A673 (cell line): ENCODE results near the gene MAPK8. TPM values are rescaled to one million over a fixed set of nuclear protein-coding genes. Genes with fewer than 3 reads are reported as not detected.

Experiments
- BruUV-seq: library from RNA; stranded (reverse); fragments of 400-500 nt; replicated peaks from 2 replicates; lab custom pipeline; 2021; lab: Mats Ljungman, UMichigan
- CTCF ChIA-PET: fragments of 300-600 bp; sonication (Branson Sonifier 250); formaldehyde crosslinking; loops from one replicate; lab custom pipeline; 2022; ENCODE audit warnings: antibody characterized with exemption; lab: Charles Lee
- POLR2A ChIA-PET: fragments of 300-600 bp; sonication (Branson Sonifier 250); formaldehyde crosslinking; loops from one replicate; lab custom pipeline; 2022; ENCODE audit warnings: antibody characterized with exemption; ENCODE audit not compliant: low non-redundant PET; lab: Charles Lee
- DNase-seq: peaks from one replicate; pipeline ENCODE4 v3.0.0-alpha.2; 2015; ENCODE audit warnings: low spot score
- H3K27ac ChIP-seq: fragments of 200-600 bp; sonication (generic); 2 replicates; pipeline ENCODE4 v1.5.1; 2016; ENCODE audit warnings: mixed run types, low read depth, mild to moderate bottlenecking, mixed read lengths, antibody characterized with exemption, low read length; ENCODE audit not compliant: poor library complexity, severe bottlenecking
- H3K27me3 ChIP-seq: fragments of 200-600 bp; sonication (generic); replicated peaks from 2 replicates; pipeline ENCODE4 v1.6.1; 2017; ENCODE audit warnings: mixed run types, low read depth, mild to moderate bottlenecking, mixed read lengths, antibody characterized with exemption, low read length; ENCODE audit not compliant: insufficient read depth, poor library complexity
- H3K36me3 ChIP-seq: fragments of 200-600 bp; sonication (generic); 2 replicates; pipeline ENCODE4 v1.6.1; 2016; ENCODE audit warnings: mixed run types, mild to moderate bottlenecking, mixed read lengths, antibody characterized with exemption, low read length; ENCODE audit not compliant: insufficient read depth, poor library complexity, severe bottlenecking
- H3K4me1 ChIP-seq: fragments of 200-600 bp; sonication (generic); 2 replicates; pipeline ENCODE4 v1.6.1; 2017; ENCODE audit warnings: mixed run types, mild to moderate bottlenecking, mixed read lengths, antibody characterized with exemption, low read length; ENCODE audit not compliant: insufficient read depth, poor library complexity, severe bottlenecking
- H3K4me3 ChIP-seq: fragments of 200-600 bp; sonication (generic); 2 replicates; pipeline ENCODE4 v1.5.1; 2016; ENCODE audit warnings: low read depth, mixed run types, mild to moderate bottlenecking, mixed read lengths, low read length; ENCODE audit not compliant: poor library complexity, severe bottlenecking
- H3K9me3 ChIP-seq: fragments of 200-600 bp; sonication (generic); 2 replicates; pipeline ENCODE4 v1.6.1; 2016; ENCODE audit warnings: mixed run types, low read depth, mild to moderate bottlenecking, mixed read lengths, antibody characterized with exemption, low read length; ENCODE audit not compliant: poor library complexity, severe bottlenecking
- CTCF ChIP-seq: fragments of 300-800, 200-600 bp; sonication (generic); conservative IDR thresholded peaks from 2 replicates; pipeline ENCODE4 v1.5.1; 2017; ENCODE audit warnings: low read depth, mild to moderate bottlenecking, antibody characterized with exemption, low read length, moderate library complexity, mixed read lengths
- EZH2 ChIP-seq: fragments of 200-600 bp; sonication (generic); IDR thresholded peaks from 2 replicates; pipeline ENCODE4 v1.6.1; 2017; ENCODE audit warnings: borderline replicate concordance, low read depth, mild to moderate bottlenecking, mixed read lengths, antibody characterized with exemption, low read length; ENCODE audit not compliant: poor library complexity, severe bottlenecking
- intact Hi-C: fragments of 100-400 bp; cut with micrococcal nuclease; formaldehyde crosslinking; loops from one replicate; pipeline ENCODE4 v1.10.0; 2022; ENCODE audit not compliant: unreplicated experiment
- total RNA-seq: library from RNA; stranded (reverse); gene quantifications from 2 replicates; pipeline ENCODE4 v1.2.3, GENCODE V29; 2021

Gene MAPK8
- total RNA-seq, 1 experiment from 2014 or later = 52.0 TPM

- H3K27me3 ChIP-seq = no peaks in the 10 kb centered on the region
- intact Hi-C loops = loop anchor here (2.0 kb wide), 2 partner anchors 61 to 207 kb away; no protein-coding TSS in a partner anchor
- no peaks in the 10 kb centered on the region for H3K9me3 ChIP-seq
- no peak overlapping the region for H3K27ac ChIP-seq
- H3K4me1 ChIP-seq = peaks cover 18% of the 10 kb centered on the region
- no peak for TF ChIP-seq EZH2
- TF ChIP-seq CTCF = no peak
- ChIA-PET CTCF (no interaction called here), POLR2A (no interaction called here)
- no TSS peak for BruUV-seq
- no peak overlapping the region for H3K4me3 ChIP-seq
- H3K36me3 ChIP-seq = no peaks in the 10 kb centered on the region
- no peak for DNase-seq
Observed at GRCh38 chr10:48445932-48446331, 139.5 kb downstream of the MAPK8 start.

- H3K9me3 ChIP-seq = no peaks in the 10 kb centered on the region
- peaks cover 18% of the 10 kb centered on the region for H3K4me1 ChIP-seq
- ChIA-PET POLR2A (no interaction called here), CTCF (no interaction called here)
- no peak overlapping the region for H3K27ac ChIP-seq
- H3K4me3 ChIP-seq = no peak overlapping the region
- no TSS peak for BruUV-seq
- no peak for TF ChIP-seq EZH2
- no peak for TF ChIP-seq CTCF
- intact Hi-C loops = no loop called here
- no peaks in the 10 kb centered on the region for H3K27me3 ChIP-seq
- no peaks in the 10 kb centered on the region for H3K36me3 ChIP-seq
- DNase-seq = no peak
Observed at GRCh38 chr10:48446785-48447184, 140.3 kb downstream of the MAPK8 start.

DNA sequence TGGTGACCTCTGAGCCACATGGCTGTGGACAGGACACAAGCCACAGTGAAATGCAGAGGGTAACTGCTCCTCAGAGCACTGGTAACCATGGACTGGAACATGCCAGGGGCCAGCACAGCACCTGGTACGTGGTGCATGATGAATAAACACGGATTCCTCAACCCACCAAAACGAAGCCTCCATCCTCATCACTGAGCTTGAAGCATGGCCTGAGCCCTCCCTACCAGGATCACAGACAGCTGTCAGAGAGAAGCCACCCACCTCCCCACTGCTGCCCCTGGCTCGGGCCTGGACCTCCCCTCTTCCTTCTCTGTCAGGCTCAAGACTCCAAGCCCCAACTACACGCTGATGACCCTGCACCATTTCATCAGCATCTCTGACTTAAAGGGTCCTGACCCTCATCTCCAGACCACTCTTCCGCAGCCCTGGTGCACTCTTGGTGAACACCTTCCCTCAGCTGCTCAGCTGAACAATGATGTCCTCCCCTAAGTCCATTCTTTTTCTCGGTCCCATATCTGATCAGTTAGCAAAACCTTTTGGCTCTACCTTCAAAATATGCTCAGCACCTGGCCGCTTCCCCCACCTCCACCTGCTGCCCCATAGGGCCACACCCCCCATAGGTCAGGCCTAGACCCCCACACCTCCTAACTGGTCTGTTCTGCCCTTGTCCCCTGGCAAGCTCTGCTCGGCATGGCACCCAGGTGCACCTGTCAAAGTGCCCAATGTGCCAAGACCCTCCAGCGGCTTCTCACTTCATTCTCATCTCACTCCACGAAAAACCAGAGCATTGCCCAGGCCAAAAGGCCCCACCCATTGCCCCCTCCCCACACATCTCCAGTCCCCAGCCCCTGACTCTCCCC lies 141.1 kb downstream of the MAPK8 start:
- intact Hi-C loops = no loop called here
- CTCF ChIA-PET = no interaction called here

More for the DNA sequence above, 141.1 kb downstream of the MAPK8 start:
- no peaks in the 10 kb centered on the region for H3K27me3 ChIP-seq
- no peak overlapping the region for H3K27ac ChIP-seq
- DNase-seq = no peak
- peaks cover 18% of the 10 kb centered on the region for H3K4me1 ChIP-seq
- no peaks in the 10 kb centered on the region for H3K9me3 ChIP-seq
- BruUV-seq = no TSS peak
- H3K4me3 ChIP-seq = no peak overlapping the region
- TF ChIP-seq CTCF (no peak), EZH2 (no peak)
- H3K36me3 ChIP-seq = no peaks in the 10 kb centered on the region
- POLR2A ChIA-PET = no interaction called here
